NOMO-1 treated with DMSO at 0.1 percent for 48 hours (cell line): ENCODE measurements around the gene VMAC.

Experiments used
- DNase-seq: peaks from one replicate; lab custom pipeline; 2025; ENCODE audit not compliant: unreplicated experiment; lab: John Stamatoyannopoulos, UW

VMAC gene

DNA sequence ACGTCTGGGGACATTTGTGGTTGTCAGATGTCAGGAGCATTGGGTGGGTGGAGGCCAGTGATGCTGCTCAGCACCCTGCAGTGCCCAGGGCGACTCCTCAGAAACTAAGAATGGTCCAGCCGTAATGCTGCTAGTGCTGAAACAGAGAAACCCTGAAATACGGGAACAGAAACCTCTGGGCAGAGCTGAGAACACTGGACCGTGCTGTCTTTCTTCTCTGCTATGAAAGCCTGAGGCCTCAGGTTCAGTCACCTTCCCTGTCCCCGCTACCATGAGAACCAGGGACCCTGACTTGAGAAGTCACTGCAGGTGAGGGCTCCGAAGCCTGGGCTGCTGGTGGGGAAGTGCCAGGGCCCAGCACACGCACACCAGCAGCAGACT is 22.8 kb downstream of the VMAC start:
- DNase-seq = no peak

DNA sequence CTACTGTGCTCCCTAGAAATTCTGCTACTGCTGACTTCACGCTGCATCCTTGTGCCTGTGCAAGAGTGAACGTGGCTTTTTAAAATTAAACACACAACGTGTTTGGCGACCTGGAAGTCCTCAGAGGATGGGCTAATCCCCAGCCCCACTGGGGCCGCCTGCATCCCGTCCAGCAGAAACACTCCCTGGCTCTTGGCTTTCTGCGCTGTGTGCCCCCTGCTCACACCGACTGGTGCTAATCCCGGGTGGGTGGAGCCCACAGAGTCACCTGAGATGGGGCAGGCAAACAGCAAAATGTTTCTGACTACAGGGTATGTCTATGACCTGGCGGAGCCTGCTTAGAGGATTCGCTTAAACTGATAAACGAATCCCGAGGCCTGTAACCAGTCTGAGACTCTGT is 24.5 kb downstream of the VMAC start:
- no peak for DNase-seq

DNA sequence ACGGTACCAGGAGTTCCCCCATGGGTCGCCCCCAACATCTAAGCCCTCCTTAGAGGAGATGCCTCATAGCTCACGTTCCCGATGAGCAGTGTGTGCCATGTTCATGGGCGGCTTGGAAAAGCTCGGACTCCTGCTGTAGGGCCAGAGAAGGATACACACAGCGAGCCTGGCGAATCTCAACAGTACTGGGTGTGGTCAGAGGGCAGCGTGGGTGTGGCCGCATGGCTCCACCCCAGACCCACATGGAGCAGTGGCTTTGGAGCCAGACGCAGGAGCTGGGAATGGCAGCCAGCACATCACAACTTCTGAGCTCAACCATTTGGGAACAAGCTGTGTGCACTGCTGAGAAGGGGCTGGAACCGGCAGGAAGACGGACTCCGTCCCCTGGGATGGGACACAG is 25.0 kb downstream of the VMAC start:
- DNase-seq = no peak

DNA sequence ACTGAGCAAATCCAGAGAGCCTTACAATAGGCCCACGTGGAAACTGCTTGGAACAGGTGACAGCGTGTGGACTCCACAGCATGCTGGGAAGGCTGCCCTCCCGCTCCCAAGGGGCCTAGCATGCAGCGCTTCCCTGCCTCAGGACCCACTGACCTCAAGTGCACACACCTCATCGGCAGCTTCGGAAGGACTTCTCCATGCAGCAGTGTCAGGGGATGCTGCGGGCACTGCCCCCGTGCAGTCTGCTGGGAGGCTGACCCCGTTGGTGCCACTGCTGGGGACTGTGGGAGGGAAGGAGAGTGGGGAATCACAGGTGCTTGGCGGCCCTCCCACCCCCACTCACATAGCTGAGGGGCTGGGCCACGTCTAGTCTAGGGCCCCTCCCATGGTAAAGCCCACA is 26.6 kb downstream of the VMAC start:
- DNase-seq = no peak

DNA sequence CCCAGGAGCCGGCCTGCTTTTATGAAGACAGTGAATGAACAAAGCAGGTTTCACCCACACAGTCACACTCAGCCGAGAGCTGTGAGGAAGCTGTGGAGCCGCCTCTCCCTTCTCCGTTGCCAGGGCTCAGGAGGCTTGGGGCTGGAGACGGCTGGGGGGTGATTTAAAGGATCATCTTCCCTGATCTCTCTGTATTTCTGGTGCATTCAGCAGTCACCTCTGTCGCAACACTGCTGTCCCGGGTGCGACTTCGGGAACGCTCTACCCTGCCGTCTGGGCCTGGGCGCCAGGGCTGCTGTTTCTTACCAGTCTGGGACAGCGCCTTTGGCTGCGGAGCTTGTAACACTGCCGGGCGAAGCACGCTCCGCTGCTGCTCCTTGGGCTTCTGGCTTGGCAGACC is 27.5 kb downstream of the VMAC start:
- DNase-seq = no peak

DNA sequence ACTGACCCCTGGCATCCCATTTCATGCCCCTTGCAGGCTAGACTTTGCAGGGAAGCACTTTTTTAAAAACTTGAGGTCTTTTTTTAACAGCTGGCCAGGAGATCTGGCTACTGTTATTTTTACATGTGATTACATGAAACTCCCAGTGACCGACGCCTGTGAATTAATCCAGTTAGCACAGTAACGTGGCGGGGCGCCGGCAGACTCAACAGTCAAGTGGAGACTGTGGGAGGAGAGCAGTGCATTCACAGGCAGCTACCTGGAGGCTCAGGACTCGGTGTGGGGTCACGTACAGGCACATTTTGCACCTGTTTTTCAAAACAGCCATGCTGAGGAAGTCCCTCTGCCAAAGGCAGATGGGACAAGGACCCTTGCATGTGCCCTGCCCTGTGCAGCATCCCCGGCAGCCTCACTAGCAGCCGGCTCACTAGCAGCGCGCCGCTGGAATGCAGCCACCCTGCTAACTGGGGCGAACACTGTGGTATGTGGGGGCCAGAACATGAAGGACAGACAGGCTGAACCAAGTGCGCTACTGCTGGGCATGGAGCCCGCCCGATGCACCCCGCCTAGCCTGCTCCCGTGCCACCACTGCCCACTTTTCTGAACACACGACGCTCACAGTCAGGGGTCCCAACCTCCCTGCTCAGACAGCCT is 28.1 kb downstream of the VMAC start:
- no peak for DNase-seq

DNA sequence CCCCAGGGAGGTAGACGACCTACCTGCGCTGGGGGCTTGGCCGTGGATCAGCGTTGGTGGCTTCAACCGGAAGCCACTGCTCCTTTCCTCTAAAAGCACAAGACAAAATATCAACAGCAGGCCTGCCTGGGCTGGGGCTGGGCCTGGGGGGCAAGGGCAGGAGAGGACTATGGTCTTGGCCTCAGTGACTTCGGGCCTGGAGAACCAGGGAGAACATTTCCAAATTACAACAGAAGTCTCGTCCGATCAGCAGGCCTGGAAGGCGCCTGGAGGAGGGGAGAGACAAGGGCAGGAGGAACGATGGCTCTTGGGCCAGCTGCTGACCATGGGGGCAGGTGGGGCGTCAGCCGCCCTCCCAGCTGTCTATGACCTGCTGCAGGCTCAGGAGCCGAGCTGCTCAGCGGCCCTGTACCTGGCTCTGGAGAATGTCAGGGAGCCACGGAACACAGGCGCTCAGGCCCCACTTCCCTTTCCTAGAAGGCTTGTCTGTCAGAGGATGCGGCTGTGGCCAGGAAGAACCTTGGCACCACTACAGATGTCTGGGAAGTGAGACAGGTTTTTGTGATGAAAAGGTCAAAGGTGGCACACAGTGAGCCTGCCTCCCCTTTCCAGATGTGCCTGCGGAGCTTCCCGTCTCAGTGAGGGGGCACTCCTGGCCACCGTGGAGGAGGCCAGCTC is 28.9 kb downstream of the VMAC start:
- DNase-seq = no peak

DNA sequence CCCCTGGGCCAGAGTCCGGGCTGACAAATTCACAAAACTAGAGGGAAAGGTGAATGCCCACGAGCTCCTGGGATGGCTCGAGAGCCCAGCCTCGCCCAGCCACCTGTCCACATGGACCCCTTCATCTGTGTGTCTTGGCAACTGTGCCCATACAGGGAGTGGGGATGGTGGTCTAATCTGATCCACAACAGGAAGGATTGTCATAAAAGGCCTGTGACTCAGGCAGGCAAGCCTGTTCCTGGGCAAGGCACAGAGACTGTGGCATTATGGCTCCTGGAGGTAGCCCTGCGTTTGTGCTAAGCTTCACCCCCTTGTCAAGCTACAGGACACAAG is 29.4 kb downstream of the VMAC start:
- no peak for DNase-seq

DNA sequence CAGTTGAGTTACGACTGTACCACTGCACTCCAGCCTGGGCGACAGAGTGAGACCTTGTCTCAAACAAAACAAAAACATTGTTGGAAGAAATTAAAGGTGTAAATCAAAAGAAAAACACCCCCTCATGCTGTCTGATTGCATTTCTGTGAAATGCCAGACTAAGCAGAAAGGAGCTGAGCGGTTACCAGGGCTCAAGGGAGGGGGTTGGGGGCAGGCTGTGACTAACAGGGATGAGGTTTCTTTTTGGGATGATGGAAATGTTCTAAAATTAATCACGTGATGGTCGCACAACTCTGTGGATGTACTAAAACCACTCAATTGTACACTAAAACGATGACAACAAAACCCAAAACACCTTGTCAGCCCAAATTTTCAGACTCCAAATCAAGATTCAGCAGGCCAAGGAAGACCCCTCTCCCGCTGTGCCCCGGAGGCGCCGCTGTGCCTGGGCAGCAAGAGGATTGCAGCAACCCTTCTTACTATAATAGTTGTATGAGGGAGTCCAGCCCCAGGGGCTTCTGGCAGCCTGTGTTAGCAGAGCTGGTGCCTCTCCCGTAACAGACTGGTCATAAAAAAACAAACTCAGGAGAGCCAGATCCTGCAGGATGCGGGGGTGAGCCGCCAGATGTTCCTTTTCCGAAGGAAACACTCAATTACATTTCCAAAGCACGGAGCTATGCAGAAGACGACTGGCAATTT is 30.3 kb downstream of the VMAC start:
- no peak for DNase-seq

DNA sequence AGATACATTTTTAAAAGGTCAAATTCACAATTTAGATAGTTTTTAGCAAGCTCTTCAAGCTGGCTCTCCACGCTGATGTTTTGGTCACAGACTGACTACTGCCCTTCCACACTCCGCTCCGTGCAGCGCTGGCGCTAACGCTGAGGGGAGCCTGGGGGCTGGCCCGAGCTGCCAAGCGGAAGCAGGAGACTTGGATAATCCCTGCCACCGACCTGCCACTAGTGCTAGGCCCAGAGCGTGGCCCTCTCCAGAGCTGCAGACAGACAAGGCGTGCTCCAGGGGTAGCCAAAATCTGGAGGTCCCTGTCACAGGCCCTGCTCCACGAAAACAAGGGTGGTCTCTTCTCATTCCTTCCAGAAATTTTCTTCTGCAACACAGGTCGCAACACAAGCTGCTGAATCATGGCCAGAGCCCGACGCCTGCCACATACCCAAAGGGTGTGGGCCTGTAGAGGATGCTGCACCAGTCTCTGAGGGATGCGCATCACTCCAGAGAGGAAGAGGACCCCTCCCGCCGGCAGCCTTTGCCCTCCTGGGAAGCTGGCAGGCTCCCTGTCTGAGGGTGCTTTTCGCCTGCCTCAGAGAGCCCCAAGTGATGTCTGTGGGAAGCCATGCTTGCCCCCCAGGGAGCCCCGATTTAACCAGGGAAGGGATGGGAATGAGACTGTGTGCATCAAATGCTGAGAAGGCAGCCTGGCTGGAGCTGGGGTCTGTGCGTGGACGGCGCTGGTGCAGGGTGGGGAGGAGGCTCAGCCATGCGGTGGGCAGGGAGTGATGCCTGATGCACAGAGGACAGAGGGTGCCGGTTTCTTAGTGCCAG is 31.0 kb downstream of the VMAC start:
- DNase-seq = no peak

DNA sequence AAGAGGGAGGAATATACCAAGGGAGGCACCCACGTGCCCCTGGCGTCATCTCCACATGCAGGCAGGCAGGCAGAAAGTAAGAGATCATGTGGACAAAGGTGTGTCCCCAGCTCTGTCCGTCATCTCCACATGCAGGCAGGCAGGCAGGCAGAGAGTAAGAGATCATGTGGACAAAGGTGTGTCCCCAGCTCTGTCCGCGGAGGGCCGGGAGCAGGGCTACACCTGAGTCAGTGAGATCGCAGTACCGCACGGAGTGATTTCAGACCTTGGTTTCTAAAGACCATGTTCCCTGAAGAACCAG is 31.6 kb downstream of the VMAC start:
- no peak for DNase-seq

DNA sequence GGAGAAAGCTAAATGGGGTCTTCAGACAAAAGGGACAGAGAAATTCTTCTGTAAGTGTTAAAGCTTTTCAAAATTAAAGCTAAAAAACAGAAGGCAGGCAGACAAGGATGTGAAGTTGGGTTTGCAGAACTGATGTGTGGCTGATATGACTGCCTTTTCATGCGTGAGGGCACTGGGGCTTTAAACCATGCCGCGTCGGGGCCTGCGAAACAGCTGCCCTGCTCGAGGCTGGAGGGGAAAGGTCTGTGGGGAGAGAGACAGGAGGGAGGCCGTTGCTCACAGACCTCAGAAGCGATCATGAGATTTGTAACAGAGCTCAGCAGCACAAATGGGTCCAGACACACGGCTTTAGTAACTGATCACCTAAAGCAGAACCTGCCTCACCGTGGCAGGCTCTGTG is 32.9 kb downstream of the VMAC start:
- no peak for DNase-seq

DNA sequence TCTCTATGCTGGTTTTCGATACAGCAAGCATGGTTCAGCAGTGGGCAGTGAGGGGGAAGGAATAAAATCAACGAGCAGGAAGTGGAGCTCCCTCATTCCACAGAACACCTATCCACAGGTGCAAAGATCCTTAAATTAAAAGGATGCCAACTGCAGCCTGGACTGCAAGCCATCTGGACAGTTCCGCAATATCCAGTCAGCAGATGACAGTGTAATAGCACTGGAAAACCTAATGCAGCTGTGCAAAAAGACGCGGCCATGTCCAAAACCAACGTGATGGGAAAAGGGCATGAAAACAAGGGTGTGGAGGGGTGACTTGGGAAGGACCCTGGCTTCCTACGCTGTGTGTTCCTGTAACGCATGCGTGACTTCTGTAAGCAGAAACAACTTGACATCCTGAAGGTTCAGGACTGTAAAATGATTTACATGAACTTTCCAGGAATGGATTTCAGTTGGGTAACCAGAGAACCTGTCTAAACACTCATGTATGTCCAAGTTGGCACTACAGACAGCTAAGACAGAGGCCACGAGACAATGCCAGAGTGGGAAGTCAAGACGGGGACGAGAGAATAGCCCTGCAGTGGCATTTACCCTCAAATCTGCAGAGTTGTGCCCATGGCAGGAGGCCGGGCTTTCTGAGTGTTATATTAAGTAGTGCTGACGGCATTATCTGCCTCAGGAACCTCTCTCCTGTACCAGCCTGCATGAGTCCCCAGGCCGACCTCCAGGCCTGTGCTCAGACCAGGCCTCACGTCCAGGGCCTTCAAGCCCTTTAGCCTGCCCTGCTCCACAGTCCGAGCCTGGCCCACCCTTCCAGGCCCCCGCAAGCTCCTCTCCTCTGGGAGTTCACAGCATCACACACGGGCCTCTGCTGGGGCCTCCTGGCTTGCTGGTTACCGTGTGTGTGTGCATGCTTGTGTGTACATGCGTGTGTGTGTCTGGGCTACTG is 35.9 kb downstream of the VMAC start:
- no peak for DNase-seq

DNA sequence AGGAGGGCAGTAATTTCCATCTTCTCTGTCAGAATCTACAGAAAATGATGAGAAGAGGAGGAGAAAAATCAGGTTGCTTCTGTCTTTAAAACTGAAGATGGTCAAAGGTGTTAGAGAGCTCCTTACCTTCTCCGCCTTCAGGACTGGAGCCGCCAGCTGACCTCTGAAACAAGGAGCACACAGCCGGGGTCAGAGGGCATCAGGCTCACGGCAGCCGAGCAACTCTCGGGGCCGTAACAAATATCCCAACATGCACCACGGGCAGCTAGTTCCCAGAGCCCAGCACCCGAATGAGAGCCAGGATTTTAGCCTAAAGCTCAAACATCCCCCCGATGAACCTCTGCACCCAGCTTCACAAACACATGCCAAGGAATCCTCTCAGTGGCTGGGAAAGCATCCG is 37.0 kb downstream of the VMAC start:
- no peak for DNase-seq

DNA sequence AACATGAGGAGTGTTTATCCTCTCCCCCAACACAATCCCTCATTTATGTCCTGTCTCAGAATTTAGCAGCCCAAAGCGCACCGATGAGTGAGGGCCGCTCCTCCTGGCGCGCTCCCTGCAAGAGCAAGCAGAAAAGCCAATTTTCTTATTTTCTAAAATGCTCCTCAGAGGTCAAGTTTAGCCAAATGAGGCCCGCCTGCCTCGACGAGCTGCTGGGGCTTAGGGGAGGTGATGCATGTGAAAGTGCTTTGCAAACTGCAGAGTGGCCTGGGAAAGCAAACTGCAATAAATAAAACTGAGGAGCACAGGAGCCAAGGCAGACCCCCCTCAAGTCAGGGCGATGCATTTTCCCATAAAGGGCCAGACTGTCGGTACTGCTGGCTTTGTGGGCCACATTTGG is 38.4 kb downstream of the VMAC start:
- no peak for DNase-seq

DNA sequence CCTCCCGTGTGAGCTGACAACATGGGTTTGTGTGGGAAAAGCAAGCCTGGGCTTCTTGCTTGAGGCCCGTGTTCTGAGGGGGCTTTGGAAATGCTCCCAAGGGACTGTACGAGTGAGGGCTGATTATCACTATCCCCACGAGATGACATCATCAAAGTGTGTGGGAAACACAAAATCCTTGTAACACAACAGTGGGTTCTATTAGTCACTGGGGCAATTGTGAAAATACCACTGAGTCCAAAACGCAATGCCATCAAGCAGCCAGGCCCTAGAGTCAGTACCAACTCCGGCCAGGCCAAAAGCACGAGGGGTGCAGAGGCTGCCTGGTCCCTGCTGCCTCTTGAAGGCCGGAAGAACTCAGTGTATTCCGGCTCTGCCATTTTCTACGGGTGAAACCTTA is 39.0 kb downstream of the VMAC start:
- no peak for DNase-seq

DNA sequence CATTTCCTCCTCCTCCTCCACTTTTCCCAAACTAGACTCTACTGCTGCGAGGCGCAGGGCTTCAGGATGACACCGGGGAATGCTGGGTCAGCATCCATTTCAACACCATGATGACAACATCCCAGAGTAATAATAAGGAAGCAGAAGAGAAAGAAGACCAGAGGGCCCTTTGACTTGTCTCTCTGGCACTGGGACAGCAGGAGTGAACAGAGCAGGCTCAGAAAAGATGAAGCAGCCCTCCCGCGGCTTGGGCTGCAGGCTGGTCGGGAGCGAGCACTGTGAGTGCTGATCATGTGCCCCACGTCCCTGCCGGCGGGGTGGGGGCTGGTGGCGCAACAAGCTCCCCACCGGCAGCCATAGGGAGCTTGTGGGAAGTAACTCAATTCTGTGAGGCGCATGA is 42.8 kb downstream of the VMAC start:
- DNase-seq = no peak

DNA sequence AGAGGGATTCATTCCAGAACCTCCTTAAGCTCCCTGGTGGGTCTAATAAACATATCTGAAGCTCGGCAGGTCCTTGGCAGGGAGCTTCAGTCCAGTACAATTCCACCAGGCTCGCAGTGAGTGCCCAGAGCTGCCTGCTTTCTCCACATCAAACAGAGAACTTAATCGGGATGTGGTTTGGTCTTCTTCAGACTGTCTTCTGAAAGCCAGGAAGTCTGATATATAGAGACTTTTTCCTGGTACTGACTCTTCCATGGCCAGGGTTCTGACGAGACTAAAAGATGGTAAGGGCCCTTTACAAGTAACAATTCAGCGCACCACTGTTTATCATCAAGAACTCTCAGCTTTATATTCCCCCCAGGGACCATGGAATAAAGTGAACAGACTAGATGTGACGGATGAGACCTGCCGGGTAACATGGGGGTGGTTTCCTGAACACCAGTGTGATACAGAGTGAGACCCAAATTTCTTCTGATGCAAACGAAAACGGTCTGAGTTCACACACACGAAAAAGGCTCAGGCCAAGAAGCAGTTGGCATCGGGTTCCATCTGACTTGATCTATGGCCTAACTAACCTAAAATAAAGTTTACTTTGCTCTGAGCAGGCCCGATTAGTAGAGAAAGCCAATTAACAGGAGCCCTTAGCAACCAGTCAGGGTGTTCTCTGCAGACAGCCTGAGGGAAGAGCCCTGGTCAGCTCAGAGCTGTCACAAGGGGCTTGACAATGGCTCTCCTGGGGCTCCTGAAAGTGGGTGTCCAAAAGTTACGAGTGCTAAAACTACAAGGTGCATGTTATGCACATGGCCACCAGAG is 44.3 kb downstream of the VMAC start:
- DNase-seq = no peak

DNA sequence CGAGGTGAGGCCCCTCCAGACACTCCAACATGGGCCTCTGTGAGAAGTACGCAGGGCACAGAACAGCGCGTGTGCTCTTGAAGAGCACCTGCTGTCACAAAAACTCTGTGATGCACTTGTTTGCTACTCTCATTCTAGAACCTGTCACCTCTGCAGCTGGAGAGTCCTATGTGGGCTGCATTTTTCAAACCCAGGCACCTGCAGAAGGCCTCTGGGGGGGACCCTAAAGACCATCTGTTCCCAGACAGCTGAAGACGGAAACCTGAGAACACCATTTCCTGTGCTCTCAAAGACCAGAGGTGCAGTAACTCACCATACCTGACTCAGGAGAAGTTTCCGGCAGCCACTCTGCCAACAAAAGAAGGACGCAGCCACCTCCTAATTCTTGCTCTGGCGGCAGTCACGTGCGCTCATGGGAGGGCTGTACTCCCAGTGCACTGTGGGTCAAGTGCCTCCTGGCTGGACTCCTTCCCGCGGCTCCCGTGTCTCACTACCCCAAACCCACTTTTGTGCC is 45.2 kb downstream of the VMAC start:
- DNase-seq = no peak

DNA sequence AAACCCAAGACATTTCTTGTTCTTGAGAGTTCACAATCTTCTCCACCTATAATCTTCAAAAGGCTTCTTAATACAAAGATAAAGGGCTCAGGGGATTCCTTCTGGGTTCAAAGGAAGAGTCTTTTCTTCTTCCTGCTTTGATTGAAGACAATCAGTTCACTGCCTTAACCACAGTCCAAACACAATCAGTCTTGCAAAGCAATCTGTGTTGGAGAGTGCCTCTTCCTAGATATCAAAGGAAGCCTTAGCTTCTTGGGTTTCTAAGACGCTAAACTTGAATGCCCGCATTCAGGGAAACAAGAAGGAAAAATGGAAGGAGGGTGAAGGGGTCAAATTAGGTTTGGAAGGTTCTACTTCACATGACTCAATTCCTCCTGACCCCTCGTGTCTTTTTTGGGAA is 46.1 kb downstream of the VMAC start:
- no peak for DNase-seq
